ENCODE data around the gene C6. TPM values are rescaled to one million over a fixed set of nuclear protein-coding genes. Genes with fewer than 3 reads are reported as not detected.

C6 gene
- total and polyA plus RNA-seq, 2 of the 8 experiments (the other 6 are each of a cell fraction or from before 2014, with no cell fraction given), result not detected

GRCh38 chr5:41112486-41113455 lies 100.6 kb downstream of the C6 start:
- Histone ChIP-seq H2BK12ac (ENCODE audit: low read depth, low read length) (no peak overlapping the region), H3K27ac (ENCODE audit: low read depth, low read length) (no peak overlapping the region), H3K27me3 (replicated peaks in 1 of 4; ENCODE audit: control insufficient read depth in 3 of 4, extremely low read depth in 1 of 4, insufficient read depth in 3 of 4, low read length in 3 of 4) (no peaks in the 10 kb centered on the region), H3K56ac (replicated peaks; ENCODE audit: insufficient read length, low read depth, low read length) (no peak overlapping the region), H3K36me3 (ENCODE audit: control insufficient read depth in 2 of 4, insufficient read depth in 4 of 4, low read length in 3 of 4) (0 out of 8 replicates have a peak, but pooled peaks cover 0 to 2% (median 0%) of the 10 kb centered on the region in 4 experiments), H3K4me2 (ENCODE audit: insufficient read depth in 1 of 2, low read depth in 2 of 2, low read length in 2 of 2) (no peak overlapping the region), H3K4me3 (ENCODE audit: extremely low read depth in 1 of 4, insufficient read depth in 2 of 4, low read depth in 3 of 4, low read length in 4 of 4) (no peak overlapping the region), H4K5ac (ENCODE audit: insufficient read length, low read depth, low read length) (no peak overlapping the region), H4K8ac (ENCODE audit: extremely low read depth, insufficient read depth, low read length) (no peak overlapping the region), H3K4ac (replicated peaks; ENCODE audit: insufficient read length, low read depth, low read length) (no peak overlapping the region), H3K79me2 (ENCODE audit: control insufficient read depth in 1 of 2, insufficient read depth in 2 of 2, low read length in 2 of 2) (no peaks in the 10 kb centered on the region), H3K23ac (ENCODE audit: insufficient read length) (no peak overlapping the region), H2AFZ (ENCODE audit: low read length) (no peak overlapping the region), H3K9me3 (ENCODE audit: insufficient read depth in 2 of 2, low read depth in 1 of 2, low read length in 1 of 2) (no peaks in the 10 kb centered on the region), H2BK20ac (ENCODE audit: low read length) (no peak overlapping the region), H3K79me1 (ENCODE audit: low read depth, low read length) (no peaks in the 10 kb centered on the region), H2BK5ac (ENCODE audit: low read depth, low read length) (no peak overlapping the region), H2BK120ac (replicated peaks; ENCODE audit: low read depth, low read length) (no peak overlapping the region), H2AK5ac (ENCODE audit: low read depth, low read length) (no peak overlapping the region), H3K14ac (ENCODE audit: insufficient read length) (no peak overlapping the region), H3K4me1 (replicated peaks in 1 of 4; ENCODE audit: control insufficient read depth in 3 of 4, insufficient read depth in 4 of 4, low read length in 3 of 4) (no peaks in the 10 kb centered on the region), H4K20me1 (replicated peaks in 1 of 2; ENCODE audit: control insufficient read depth in 1 of 2, insufficient read depth in 2 of 2, low read length in 2 of 2) (no peaks in the 10 kb centered on the region), H3K18ac (ENCODE audit: extremely low read depth, low read length) (no peak overlapping the region), H2BK15ac (ENCODE audit: low read length) (no peak overlapping the region), H4K91ac (replicated peaks; ENCODE audit: insufficient read length, low read length) (no peak overlapping the region), H3K9ac (replicated peaks in 1 of 4; ENCODE audit: extremely low read depth in 1 of 4, low read depth in 3 of 4, low read length in 3 of 4) (no peak overlapping the region), H3K23me2 (ENCODE audit: low read depth, low read length) (no peaks in the 10 kb centered on the region)
- DNase-seq (ENCODE audit: low read depth in 1 of 2, low spot score in 2 of 2) (no peak), FAIRE-seq (no peak)
- WGBS, 2 experiments (ENCODE audit: extremely low coverage in 1 of 2, insufficient coverage in 1 of 2, insufficient read length in 1 of 2, insufficient replicate concordance in 2 of 2, low coverage in 1 of 2, low lambda C conversion rate in 2 of 2, missing lambda C conversion rate in 1 of 2), result 88% methylated on average over 2 of the region's 2 CpGs; no CpG with 5 or more reads in 1 of the 2 experiments
- CTCF ChIA-PET (ENCODE audit: partially characterized antibody), result interaction anchor here (0.6 kb wide), 1 partner anchor 331 kb away, joined by 3 read pairs; no protein-coding TSS in a partner anchor
- TF ChIP-seq, protein P1, sequence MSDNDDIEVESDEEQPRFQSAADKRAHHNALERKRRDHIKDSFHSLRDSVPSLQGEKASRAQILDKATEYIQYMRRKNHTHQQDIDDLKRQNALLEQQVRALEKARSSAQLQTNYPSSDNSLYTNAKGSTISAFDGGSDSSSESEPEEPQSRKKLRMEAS (IDR thresholded peaks at IDR 0.05), result no peak
- TF ChIP-seq TEAD4 (IDR thresholded peaks at IDR 0.05; ENCODE audit: low read depth, low read length) (no peak), FOSL1 (IDR thresholded peaks at IDR 0.05; ENCODE audit: insufficient read depth, low read depth, low read length) (no peak), TBP (IDR thresholded peaks at IDR 0.05; ENCODE audit: low read depth, low read length) (no peak)
- POLR2A ChIA-PET (ENCODE audit: partially characterized antibody), result interaction anchor here (1.6 kb wide), 1 partner anchor 287 kb away, joined by 3 read pairs; no protein-coding TSS in a partner anchor

All from H1 (cell line).